Prostate gland (tissue), 2 donors: ENCODE data around the gene PTPRS. TPM values are rescaled to one million over a fixed set of nuclear protein-coding genes. Genes with fewer than 3 reads are reported as not detected.

Source experiments
- DNase-seq: peaks from one replicate; pipeline ENCODE4 v3.0.0-alpha.2; 2019; ENCODE audit warnings: low spot score
- H3K27ac ChIP-seq, 2 donors: fragments of 200-600 bp; sonication (generic); 2 replicates each; pipeline ENCODE4 v1.5.1; 2017 to 2019
- H3K27me3 ChIP-seq: fragments of 200-600 bp; sonication (generic); replicated peaks from 2 replicates; pipeline ENCODE4 v1.5.1; 2019; ENCODE audit not compliant: insufficient read depth
- H3K36me3 ChIP-seq, 2 donors: fragments of 200-600 bp; sonication (generic); 1 replicate in 1 of 2; 2 replicates in 1 of 2; pipeline versions ENCODE4 v1.5.1 to v1.8.1; 2017 to 2019
- H3K4me1 ChIP-seq: fragments of 200-600 bp; sonication (generic); replicated peaks from 2 replicates; pipeline ENCODE4 v1.5.1; 2019
- H3K4me3 ChIP-seq, 2 donors: fragments of 200-600 bp; sonication (generic); 2 replicates each; pipeline ENCODE4 v1.5.1; 2017 to 2019
- H3K9me3 ChIP-seq: fragments of 200-600 bp; sonication (generic); 2 replicates; pipeline ENCODE4 v1.5.1; 2017
- POLR2A ChIP-seq: fragments of 450-650 bp; IDR thresholded peaks from one replicate; pipeline ENCODE4 v1.6.1; 2016; ENCODE audit warnings: antibody characterized with exemption, mild to moderate bottlenecking
- POLR2AphosphoS5 ChIP-seq: sonication (generic); formaldehyde crosslinking; IDR thresholded peaks from one replicate; pipeline ENCODE4 v1.6.1; 2017; ENCODE audit warnings: antibody characterized with exemption
- WGBS: methylation state at CpG from one replicate; pipeline ENCODE4 v1.1.5; 2018; 5-methylcytosine and 5-hydroxymethylcytosine counted together
- intact Hi-C: fragments of 100-400 bp; cut with DNase I; formaldehyde crosslinking; loops from one replicate; pipeline ENCODE4 v1.14.2; 2022
- total RNA-seq, 2 donors: library from RNA; depleted of rRNA; stranded (reverse); fragments of >200 nt; gene quantifications; one replicate each; pipeline ENCODE4 v1.1.0, GENCODE V29; 2016
- TF ChIP-seq, protein P1 (sequence below), 4 experiments: fragments of 200-600 bp in 2 of 4; fragments of 450-650 bp in 2 of 4; sonication (generic) in 2 of 4; IDR thresholded peaks; 1 replicate in 3 of 4; 2 replicates in 1 of 4; pipeline ENCODE4 v1.5.1; 2016 to 2019; ENCODE audit warnings: antibody characterized with exemption in 4 of 4, mild to moderate bottlenecking in 2 of 4, moderate library complexity in 2 of 4

Gene PTPRS
- total RNA-seq, 2 donors from 2014 or later, result 221 to 379 TPM

DNA sequence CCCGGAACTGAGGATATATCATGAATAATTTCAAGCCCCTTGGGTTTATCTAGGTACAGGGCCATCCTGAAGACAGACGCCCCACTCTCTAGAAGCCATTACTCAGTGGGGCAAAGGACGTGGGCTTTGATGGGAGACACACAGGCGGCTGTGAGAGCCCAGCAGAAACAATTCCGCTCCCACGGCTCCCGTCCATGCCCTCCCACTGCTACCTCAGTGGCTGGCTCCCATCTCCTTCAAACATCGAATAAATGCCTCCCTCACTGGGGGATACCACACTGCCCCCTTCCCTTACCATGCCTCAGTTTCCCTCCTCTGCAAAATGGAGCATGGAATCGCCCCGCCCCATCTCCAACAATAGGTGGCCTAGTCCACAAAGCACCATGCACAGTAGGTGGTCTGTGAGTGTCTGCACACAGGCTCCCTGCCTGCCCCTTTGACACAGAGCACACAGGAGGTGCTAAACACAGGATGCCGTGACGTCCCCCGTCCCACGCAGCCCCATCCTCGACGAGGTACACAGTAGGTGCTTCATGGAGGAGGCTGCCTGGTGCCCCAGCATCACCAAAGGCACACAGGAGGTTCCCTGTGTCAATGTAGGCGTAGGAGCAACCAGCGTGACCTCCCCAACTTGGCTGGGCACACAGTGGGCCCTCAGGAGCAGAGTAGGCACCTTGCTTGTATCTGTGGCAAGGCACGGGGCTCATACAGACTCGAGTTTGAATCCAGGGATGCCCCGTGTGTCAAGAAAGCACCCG is 46.0 kb downstream of the PTPRS start:
- 86% methylated on average over 22 of the region's 22 CpGs for WGBS
- peak overlapping the region in 1 of 2 donors; percentile 95 for H3K27ac ChIP-seq
- no peak overlapping the region for H3K4me3 ChIP-seq

GRCh38 chr19:5293612-5294378 is 46.8 kb downstream of the PTPRS start:
- H3K36me3 ChIP-seq, result no peaks in the 10 kb centered on the region
- intact Hi-C loops, result no loop called here
- no peak for TF ChIP-seq POLR2A
- TF ChIP-seq POLR2AphosphoS5, result no peak
- TF ChIP-seq, protein P1, sequence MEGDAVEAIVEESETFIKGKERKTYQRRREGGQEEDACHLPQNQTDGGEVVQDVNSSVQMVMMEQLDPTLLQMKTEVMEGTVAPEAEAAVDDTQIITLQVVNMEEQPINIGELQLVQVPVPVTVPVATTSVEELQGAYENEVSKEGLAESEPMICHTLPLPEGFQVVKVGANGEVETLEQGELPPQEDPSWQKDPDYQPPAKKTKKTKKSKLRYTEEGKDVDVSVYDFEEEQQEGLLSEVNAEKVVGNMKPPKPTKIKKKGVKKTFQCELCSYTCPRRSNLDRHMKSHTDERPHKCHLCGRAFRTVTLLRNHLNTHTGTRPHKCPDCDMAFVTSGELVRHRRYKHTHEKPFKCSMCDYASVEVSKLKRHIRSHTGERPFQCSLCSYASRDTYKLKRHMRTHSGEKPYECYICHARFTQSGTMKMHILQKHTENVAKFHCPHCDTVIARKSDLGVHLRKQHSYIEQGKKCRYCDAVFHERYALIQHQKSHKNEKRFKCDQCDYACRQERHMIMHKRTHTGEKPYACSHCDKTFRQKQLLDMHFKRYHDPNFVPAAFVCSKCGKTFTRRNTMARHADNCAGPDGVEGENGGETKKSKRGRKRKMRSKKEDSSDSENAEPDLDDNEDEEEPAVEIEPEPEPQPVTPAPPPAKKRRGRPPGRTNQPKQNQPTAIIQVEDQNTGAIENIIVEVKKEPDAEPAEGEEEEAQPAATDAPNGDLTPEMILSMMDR (IDR thresholded peaks at IDR 0.05), result no peak
- H3K4me3 ChIP-seq, result peak overlapping the region; percentile 71 to 93
- no peaks in the 10 kb centered on the region for H3K27me3 ChIP-seq
- DNase-seq, result peak; percentile 46
- WGBS, result under 1% methylated on average over 39 of the region's 47 CpGs
- H3K27ac ChIP-seq, result peak overlapping the region; percentile 89 to 95
- H3K4me1 ChIP-seq, result peaks cover 11% of the 10 kb centered on the region
- H3K9me3 ChIP-seq, result no peaks in the 10 kb centered on the region

More for the DNA sequence above, 46.0 kb downstream of the PTPRS start:
- no peaks in the 10 kb centered on the region for H3K27me3 ChIP-seq
- intact Hi-C loops, result no loop called here
- DNase-seq, result no peak
- H3K4me1 ChIP-seq, result peaks cover 11% of the 10 kb centered on the region
- TF ChIP-seq POLR2A (no peak), POLR2AphosphoS5 (no peak)
- TF ChIP-seq, protein P1 (IDR thresholded peaks at IDR 0.05), result no peak
- no peaks in the 10 kb centered on the region for H3K9me3 ChIP-seq
- no peaks in the 10 kb centered on the region for H3K36me3 ChIP-seq

- H3K27me3 ChIP-seq, result no peaks in the 10 kb centered on the region
- 0% methylated on average over 33 of the region's 70 CpGs for WGBS
- H3K27ac ChIP-seq, result peak overlapping the region; percentile 89 to 95
- TF ChIP-seq POLR2AphosphoS5 (no peak), POLR2A (peak; percentile 55)
- TF ChIP-seq, protein P1 (IDR thresholded peaks at IDR 0.05), result no peak
- intact Hi-C loops, result no loop called here
- no peaks in the 10 kb centered on the region for H3K36me3 ChIP-seq
- H3K4me1 ChIP-seq, result peaks cover 11% of the 10 kb centered on the region
- peak overlapping the region; percentile 71 to 93 for H3K4me3 ChIP-seq
- no peaks in the 10 kb centered on the region for H3K9me3 ChIP-seq
- peak; percentile 64 for DNase-seq
Observed at GRCh38 chr19:5292822-5293611, 47.6 kb downstream of the PTPRS start.

DNA sequence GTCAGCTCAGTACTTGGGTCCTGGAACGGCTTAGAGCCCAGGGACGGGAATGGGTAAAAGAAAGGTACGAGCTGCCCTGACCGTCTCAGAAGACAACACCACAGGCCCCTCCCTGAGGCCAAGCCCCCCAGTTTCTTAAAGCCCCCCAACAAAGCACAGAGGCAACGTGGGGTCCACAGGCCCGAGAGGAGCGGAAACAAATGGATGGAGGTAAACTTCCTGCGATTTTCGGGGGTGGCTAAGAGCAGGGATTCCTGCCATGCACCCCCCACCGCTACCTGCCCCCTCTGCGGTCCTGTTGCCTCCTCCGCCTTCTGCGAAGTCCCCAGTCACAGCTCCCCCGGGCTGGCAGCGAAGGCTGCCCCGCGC is 48.2 kb downstream of the PTPRS start:
- peak overlapping the region; percentile 89 to 95 for H3K27ac ChIP-seq
- peaks cover 11% of the 10 kb centered on the region for H3K4me1 ChIP-seq
- peak overlapping the region; percentile 71 to 93 for H3K4me3 ChIP-seq
- no peaks in the 10 kb centered on the region for H3K36me3 ChIP-seq
- no peak for TF ChIP-seq POLR2A
- TF ChIP-seq, protein P1 (IDR thresholded peaks at IDR 0.05), result no peak
- no peak for TF ChIP-seq POLR2AphosphoS5
- H3K9me3 ChIP-seq, result no peaks in the 10 kb centered on the region
- no peak for DNase-seq
- no peaks in the 10 kb centered on the region for H3K27me3 ChIP-seq
- intact Hi-C loops, result no loop called here
- WGBS, result 0% methylated on average over 14 of the region's 17 CpGs
